Fibroblast of skin of right quadriceps (primary cell): ENCODE results near the gene FBXW7.

Experiments used
- DNase-seq: peaks from one replicate; pipeline ENCODE4 v3.0.0-alpha.2; 2013

FBXW7 gene

GRCh38 chr4:152464030-152464823, 71.7 kb downstream of the FBXW7 start:
- no peak for DNase-seq

- DNase-seq: no peak
Measured at GRCh38 chr4:152463562-152463961, 72.3 kb downstream of the FBXW7 start.

DNA sequence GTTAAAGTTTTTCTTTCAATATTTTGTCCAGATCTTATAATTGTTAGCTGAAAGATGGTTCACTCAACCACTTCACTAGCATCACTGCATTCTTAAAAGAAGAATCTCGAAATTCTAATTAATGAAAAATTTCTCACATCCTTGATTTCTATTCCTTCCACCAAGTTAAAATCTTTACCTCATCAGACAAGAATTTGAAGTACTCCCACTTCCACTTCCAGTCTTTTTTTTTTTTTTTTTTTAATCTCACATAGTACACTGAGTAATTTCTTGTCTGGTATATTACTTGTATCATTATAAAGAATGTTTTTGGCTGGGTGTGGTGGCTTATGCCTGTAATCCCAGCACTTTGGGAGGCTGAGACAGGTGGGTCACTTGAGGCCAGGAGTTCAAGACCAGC, 73.2 kb downstream of the FBXW7 start:
- peak; percentile 34 for DNase-seq

GRCh38 chr4:152462047-152462446, 73.8 kb downstream of the FBXW7 start:
- DNase-seq: no peak

- peak; percentile 76 for DNase-seq
Measured at GRCh38 chr4:152460488-152460887, 75.4 kb downstream of the FBXW7 start.

DNA sequence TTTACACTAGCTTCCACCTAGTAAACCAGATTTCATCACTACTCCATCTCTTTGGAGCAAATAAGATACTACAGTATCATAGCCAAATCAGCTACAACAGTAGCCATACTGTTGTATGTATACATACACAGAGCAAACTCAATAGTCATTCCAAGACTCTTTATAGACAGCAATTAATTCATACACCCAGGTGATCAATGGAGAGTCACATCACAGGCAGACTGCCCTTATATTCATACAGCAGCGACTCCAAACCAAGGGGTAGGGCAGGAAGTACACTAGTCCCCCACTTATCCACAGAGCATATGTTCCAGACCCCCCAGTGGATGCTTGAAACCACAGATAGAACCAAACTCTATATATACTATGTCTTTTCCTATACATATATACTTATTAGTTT, 76.6 kb downstream of the FBXW7 start:
- DNase-seq: no peak

GRCh38 chr4:152458801-152459302, 77.0 kb downstream of the FBXW7 start:
- no peak for DNase-seq

DNA sequence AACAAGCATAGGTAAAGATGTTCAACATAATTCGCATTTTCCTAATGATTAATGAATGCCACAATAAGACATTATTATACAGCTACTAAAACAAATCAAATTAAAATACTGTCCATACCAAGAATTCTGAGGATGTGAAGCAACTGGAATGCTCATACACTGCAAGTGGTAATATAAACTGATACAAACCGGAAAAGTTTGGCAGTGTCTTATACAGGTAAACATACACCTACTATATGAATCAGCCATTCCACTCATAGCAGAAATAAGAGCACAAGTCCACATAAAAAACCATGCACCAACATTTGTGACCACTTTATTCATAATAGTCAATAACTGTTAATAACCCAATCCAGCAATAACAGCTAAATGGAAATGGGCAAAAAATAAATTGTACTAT, 79.3 kb downstream of the FBXW7 start:
- DNase-seq: no peak

- no peak for DNase-seq
Measured at GRCh38 chr4:152455311-152455710, 80.6 kb downstream of the FBXW7 start.

- peak; percentile 27 for DNase-seq
Measured at GRCh38 chr4:152454398-152455011, 81.4 kb downstream of the FBXW7 start.

- DNase-seq: no peak
Measured at GRCh38 chr4:152451496-152451895, 84.4 kb downstream of the FBXW7 start.

GRCh38 chr4:152448854-152449253, 87.0 kb downstream of the FBXW7 start:
- DNase-seq: no peak

DNA sequence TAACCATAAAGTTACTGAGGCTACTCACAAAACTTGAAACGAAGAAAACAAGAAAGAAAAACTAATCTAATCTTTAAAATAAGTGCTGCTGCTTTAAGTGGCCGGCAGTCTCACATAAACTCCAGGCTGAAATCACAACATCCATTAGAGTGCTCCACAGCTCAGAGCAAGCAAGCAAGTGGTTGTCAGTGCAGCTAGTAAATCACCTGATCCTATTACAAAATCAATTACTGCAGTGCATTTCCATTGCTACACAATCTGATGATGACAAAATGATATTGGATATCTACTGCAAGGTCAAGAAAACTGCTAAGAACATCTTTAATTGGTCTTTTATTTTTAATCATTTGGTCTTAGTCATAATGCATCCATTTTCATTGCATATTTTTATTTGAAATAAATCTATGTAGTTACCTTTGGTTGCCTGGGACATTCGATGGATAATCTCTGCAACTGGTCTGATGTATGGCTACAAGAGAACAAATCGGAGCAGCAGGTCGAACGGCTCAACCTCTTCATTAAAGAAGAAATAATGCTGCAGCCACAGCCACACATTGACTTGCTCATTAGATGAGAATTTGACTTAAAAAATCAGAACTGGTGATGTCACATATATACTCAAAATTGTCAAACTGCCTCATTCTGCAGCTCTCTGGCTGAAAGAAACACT, 87.7 kb downstream of the FBXW7 start:
- DNase-seq: no peak

GRCh38 chr4:152443859-152444258, 92.0 kb downstream of the FBXW7 start:
- DNase-seq: no peak

- DNase-seq: no peak
Measured at GRCh38 chr4:152437561-152437960, 98.3 kb downstream of the FBXW7 start.

DNA sequence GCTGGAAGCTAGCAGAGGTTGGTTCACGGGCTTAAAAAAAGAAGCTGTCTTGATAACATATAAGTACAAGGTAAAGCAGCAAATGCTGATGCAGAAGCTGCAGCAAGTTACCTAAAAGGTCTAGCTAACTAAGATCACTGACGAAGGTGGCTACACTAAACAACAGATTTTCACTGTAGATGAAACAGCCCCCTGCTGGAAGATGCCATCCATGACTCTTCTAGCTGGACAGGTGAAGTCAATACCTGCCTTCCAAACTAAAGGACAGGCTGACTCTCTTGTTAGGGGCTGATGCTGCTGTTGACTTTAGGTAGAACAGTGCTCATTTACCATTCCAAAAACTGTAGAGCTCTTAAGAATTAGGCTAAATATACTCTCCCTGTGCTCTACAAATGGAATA, 99.5 kb downstream of the FBXW7 start:
- DNase-seq: no peak

DNA sequence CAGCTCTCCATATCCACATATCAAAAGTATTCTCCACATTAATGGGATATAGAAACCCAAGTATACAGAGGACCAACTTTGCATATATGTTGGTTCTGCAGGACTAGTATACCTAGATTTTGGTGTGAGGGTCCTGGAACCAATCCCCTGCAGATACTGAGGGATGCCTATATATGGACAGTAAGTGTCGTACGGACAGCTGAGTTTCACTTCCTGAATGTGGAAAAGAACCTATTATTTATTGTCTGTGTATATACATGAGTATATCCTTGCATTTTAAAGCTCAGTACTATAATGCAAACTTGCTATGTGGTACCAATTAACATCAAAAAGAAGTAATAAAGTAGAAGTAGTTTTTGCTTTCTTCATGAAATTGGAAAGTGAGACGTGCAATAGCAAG, 101.9 kb downstream of the FBXW7 start:
- no peak for DNase-seq

- no peak for DNase-seq
Measured at GRCh38 chr4:152431784-152432183, 104.1 kb downstream of the FBXW7 start.

- DNase-seq: no peak
Measured at GRCh38 chr4:152431291-152431690, 104.6 kb downstream of the FBXW7 start.

GRCh38 chr4:152430507-152430906, 105.4 kb downstream of the FBXW7 start:
- DNase-seq: no peak

GRCh38 chr4:152427981-152428380, 107.9 kb downstream of the FBXW7 start:
- DNase-seq: no peak

DNA sequence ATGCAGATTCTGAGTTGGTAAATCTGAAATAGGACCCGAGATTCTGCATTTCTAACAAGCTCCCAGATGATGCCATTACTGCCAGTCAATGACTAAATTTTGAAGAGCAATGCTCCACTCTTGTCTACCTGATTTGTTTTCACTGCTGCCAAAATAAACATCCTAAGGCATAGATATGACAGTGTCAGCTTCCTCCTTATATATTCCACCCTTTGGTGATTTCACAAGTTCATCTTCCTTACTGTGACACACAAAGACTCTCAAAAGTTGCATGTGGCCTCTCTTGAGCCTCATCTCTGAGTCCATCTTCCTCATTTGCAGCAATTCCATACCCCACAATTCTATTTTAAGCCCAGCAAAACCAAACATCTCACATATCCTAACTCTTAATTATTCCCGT, 110.9 kb downstream of the FBXW7 start:
- no peak for DNase-seq

DNA sequence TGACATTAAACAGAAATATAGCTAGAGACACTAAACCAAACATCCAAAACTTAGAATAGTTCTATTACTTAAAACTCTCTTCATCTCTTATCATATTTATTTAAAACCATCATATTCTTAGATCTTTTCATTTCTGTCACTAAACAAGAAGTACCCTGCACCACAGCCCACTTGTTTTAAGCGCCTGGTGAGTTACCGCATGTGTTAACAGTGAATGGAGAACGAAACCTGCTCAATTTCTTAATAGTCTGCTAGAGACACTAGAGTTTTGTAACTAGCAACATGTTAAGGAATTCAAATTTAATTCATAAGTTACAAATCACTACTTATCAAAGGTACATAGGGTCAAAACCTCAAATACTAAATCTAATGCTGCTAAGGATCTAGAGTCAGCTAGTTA, 111.5 kb downstream of the FBXW7 start:
- no peak for DNase-seq

DNA sequence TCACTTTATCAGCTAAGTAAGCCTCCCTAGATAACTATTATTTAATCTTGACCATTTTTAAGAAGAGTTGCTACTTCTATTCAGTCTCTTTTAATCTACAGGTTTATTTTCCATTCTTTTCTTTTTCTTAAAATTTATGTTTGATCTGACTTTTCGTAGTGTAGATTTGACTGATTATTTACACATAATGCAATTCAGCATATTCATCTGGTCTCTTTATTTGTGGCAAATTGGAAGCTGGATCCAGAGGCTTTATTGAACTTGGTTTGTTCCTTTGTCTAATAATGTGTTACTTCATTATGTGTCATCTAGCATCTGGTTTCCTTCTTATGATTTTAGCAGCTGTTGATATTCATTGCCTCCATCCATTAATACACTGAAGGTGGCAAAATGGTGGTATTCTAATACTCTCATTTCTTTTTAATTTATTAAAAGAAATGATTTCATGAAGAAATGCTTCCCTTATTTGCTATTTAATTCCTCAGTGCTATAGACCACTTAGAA, 113.0 kb downstream of the FBXW7 start:
- no peak for DNase-seq
